ENCODE measurements around the gene SMC6. TPM values are rescaled to one million over a fixed set of nuclear protein-coding genes. Genes with fewer than 3 reads are reported as not detected.

The SMC6 gene
- total RNA-seq, 1 donor = 3.8 TPM

- no peak for DNase-seq (ENCODE audit: low read depth in 2 of 3, low spot score in 2 of 3)
Observed at GRCh38 chr2:17717666-17718065, 35.9 kb downstream of the SMC6 start.

GRCh38 chr2:17713291-17713690 lies 40.3 kb downstream of the SMC6 start:
- DNase-seq (ENCODE audit: low read depth in 2 of 3, low spot score in 2 of 3) = no peak

GRCh38 chr2:17710547-17711248 lies 42.9 kb downstream of the SMC6 start:
- no peak for DNase-seq (ENCODE audit: low read depth in 2 of 3, low spot score in 2 of 3)

- no peak for DNase-seq (ENCODE audit: low read depth in 2 of 3, low spot score in 2 of 3)
Observed at GRCh38 chr2:17709897-17710296, 43.7 kb downstream of the SMC6 start.

GRCh38 chr2:17708501-17708900 lies 45.1 kb downstream of the SMC6 start:
- no peak for DNase-seq (ENCODE audit: low read depth in 2 of 3, low spot score in 2 of 3)

GRCh38 chr2:17706845-17707244 lies 46.8 kb downstream of the SMC6 start:
- DNase-seq (ENCODE audit: low read depth in 2 of 3, low spot score in 2 of 3) = no peak

GRCh38 chr2:17690776-17691175 lies 62.8 kb downstream of the SMC6 start:
- no peak for DNase-seq (ENCODE audit: low read depth in 2 of 3, low spot score in 2 of 3)

GRCh38 chr2:17689010-17689409 lies 64.6 kb downstream of the SMC6 start:
- DNase-seq (ENCODE audit: low read depth in 2 of 3, low spot score in 2 of 3) = no peak

- DNase-seq (ENCODE audit: low read depth in 2 of 3, low spot score in 2 of 3) = no peak
Observed at GRCh38 chr2:17688600-17688999, 65.0 kb downstream of the SMC6 start.

- no peak for DNase-seq (ENCODE audit: low read depth in 2 of 3, low spot score in 2 of 3)
Observed at GRCh38 chr2:17683981-17684380, 69.6 kb downstream of the SMC6 start.

- no peak for DNase-seq (ENCODE audit: low read depth in 2 of 3, low spot score in 2 of 3)
Observed at GRCh38 chr2:17682098-17682857, 71.3 kb downstream of the SMC6 start.

GRCh38 chr2:17680119-17680518 lies 73.5 kb downstream of the SMC6 start:
- no peak for DNase-seq (ENCODE audit: low read depth in 2 of 3, low spot score in 2 of 3)

GRCh38 chr2:17674817-17675216 lies 78.8 kb downstream of the SMC6 start:
- DNase-seq (ENCODE audit: low read depth in 2 of 3, low spot score in 2 of 3) = no peak

- DNase-seq (ENCODE audit: low read depth in 2 of 3, low spot score in 2 of 3) = no peak
Observed at GRCh38 chr2:17672583-17673317, 80.9 kb downstream of the SMC6 start.

- DNase-seq (ENCODE audit: low read depth in 2 of 3, low spot score in 2 of 3) = no peak
Observed at GRCh38 chr2:17667898-17668297, 85.7 kb downstream of the SMC6 start.

GRCh38 chr2:17664534-17664933 lies 89.1 kb downstream of the SMC6 start:
- DNase-seq (ENCODE audit: low read depth in 2 of 3, low spot score in 2 of 3) = no peak

- no peak for DNase-seq (ENCODE audit: low read depth in 2 of 3, low spot score in 2 of 3)
Observed at GRCh38 chr2:17662723-17663122, 90.9 kb downstream of the SMC6 start.

- no peak for DNase-seq (ENCODE audit: low read depth in 2 of 3, low spot score in 2 of 3)
Observed at GRCh38 chr2:17661460-17661859, 92.2 kb downstream of the SMC6 start.

- no peak for DNase-seq (ENCODE audit: low read depth in 2 of 3, low spot score in 2 of 3)
Observed at GRCh38 chr2:17660219-17660618, 93.4 kb downstream of the SMC6 start.

GRCh38 chr2:17658251-17658843 lies 95.3 kb downstream of the SMC6 start:
- DNase-seq (ENCODE audit: low read depth in 2 of 3, low spot score in 2 of 3) = no peak

GRCh38 chr2:17657759-17658158 lies 95.9 kb downstream of the SMC6 start:
- DNase-seq (ENCODE audit: low read depth in 2 of 3, low spot score in 2 of 3) = no peak

Measured in hematopoietic multipotent progenitor cell (in vitro differentiated cells).